HepG2 (cell line): ENCODE results near the gene GALR2. TPM values are rescaled to one million over a fixed set of nuclear protein-coding genes. Genes with fewer than 3 reads are reported as not detected.

Source experiments
- AGO2 ChIP-seq: fragments of 200-400 bp; formaldehyde crosslinking; optimal IDR thresholded peaks from 2 replicates; pipeline ENCODE3; 2017; ENCODE audit warnings: mild to moderate bottlenecking, low read depth, low read length, moderate library complexity
- PAX8 ChIP-seq: sonication (generic); formaldehyde crosslinking; IDR thresholded peaks from 2 replicates; pipeline ENCODE4 v1.8.0; 2022; ENCODE audit warnings: mild to moderate bottlenecking, missing genetic modification reagents, borderline replicate concordance
- SRSF4 ChIP-seq: fragments of 200-400 bp; formaldehyde crosslinking; IDR thresholded peaks from one replicate; pipeline ENCODE4 v1.6.1; 2018; ENCODE audit warnings: mild to moderate bottlenecking, low read depth, low read length, moderate library complexity; ENCODE audit not compliant: poor library complexity, severe bottlenecking
- STAG1 ChIP-seq: sonication (generic); formaldehyde crosslinking; IDR thresholded peaks from 2 replicates; pipeline ENCODE4 v1.4.0; 2020; ENCODE audit warnings: missing genetic modification reagents
- ZKSCAN1 ChIP-seq: fragments of 150-350 bp; IDR thresholded peaks from 2 replicates; pipeline ENCODE4 v1.6.1; 2014; ENCODE audit warnings: low read length
- ZNF121 ChIP-seq: sonication (generic); formaldehyde crosslinking; IDR thresholded peaks from 2 replicates; pipeline ENCODE4 v1.5.0; 2020; ENCODE audit warnings: mild to moderate bottlenecking, missing genetic modification reagents
- ZNF788 ChIP-seq: sonication (generic); formaldehyde crosslinking; IDR thresholded peaks from 2 replicates; pipeline ENCODE4 v1.5.0; 2020; ENCODE audit warnings: mild to moderate bottlenecking, missing genetic modification reagents, borderline replicate concordance
- ZNF878 ChIP-seq: sonication (generic); formaldehyde crosslinking; IDR thresholded peaks from 2 replicates; pipeline ENCODE4 v1.8.1; 2023; ENCODE audit warnings: mild to moderate bottlenecking, missing genetic modification reagents, moderate library complexity
- polyA plus RNA-seq, 8 experiments: library from polyadenylated mRNA; depleted of rRNA in 3 of 8; stranded (reverse) in 7 of 8; unstranded in 1 of 8; fragments of >200 nt; fragmentation: Illumina TruSeq in 4 of 8; extraction: Trizol in 4 of 8; gene quantifications; 2 replicates each; pipeline versions ENCODE4 v1.2.1 to v1.2.3, GENCODE V29; 2011 to 2016; ENCODE audit warnings: low read depth in 4 of 8, missing spikeins in 1 of 8, mixed read lengths in 1 of 8; ENCODE audit not compliant: insufficient read depth in 1 of 8
- total RNA-seq, 5 experiments: library from RNA; depleted of rRNA; stranded (reverse); fragments of >200 nt; fragmentation: Illumina TruSeq; extraction: Trizol; gene quantifications; 2 replicates each; pipeline ENCODE4 v1.2.3, GENCODE V29; 2016; ENCODE audit warnings: low read depth in 1 of 5
- TF ChIP-seq, protein P1 (sequence below): sonication (generic); formaldehyde crosslinking; IDR thresholded peaks from 2 replicates; pipeline ENCODE4 v1.5.1; 2020; ENCODE audit warnings: mild to moderate bottlenecking, missing genetic modification reagents, moderate library complexity
- TF ChIP-seq, protein P2 (sequence below): sonication (generic); formaldehyde crosslinking; IDR thresholded peaks from 2 replicates; pipeline ENCODE4 v1.8.1; 2022; ENCODE audit warnings: mild to moderate bottlenecking, missing genetic modification reagents

GALR2 gene
- total and polyA plus RNA-seq, 2 of the 13 experiments (the other 11 are each of a cell fraction or from before 2014, with no cell fraction given), result 0.48 to 0.58 TPM

DNA sequence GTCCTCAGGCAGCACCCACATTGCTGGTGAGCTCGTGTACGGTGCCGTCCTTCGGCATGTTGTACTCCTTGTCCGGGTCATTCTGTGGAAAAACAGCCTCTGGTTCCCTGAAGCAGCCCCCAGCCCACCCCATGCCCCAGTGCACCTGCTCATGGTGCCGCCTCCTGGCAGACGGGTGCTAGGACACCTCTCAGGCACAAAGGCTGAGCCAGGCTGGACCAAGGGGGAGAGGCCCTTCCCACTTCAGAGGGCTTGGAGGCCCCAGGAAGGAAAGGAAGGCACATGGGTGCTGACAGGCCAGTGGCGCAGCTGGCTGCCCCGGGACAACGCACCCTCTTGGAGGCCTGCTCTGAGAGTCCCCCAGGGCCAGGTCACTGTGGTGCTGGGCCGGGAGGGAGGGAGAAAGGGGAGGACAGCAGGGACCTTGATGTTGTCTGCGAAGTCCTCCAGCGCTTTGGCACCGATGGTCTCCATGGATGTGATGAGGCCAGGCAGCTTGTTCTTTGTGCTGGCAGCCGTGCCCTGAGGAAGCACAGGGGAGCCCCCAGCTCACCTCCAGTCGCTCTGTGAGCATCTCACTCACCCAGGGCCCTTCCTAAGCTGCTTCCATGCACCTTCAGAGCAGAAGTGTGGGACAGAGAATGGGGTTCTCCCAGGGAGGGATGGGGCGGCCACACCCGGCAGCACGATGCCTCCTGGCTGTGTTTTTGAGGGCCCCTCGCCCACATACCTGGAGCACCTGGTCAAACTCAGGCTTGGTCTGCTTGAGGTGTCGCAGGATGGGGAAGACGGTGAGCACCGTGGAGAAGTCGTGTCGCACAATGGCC, 13.7 kb downstream of the GALR2 start (continued):
- peak; percentile 32 for TF ChIP-seq AGO2
- TF ChIP-seq ZNF788 (CRISPR knock-in tag), result no peak
- TF ChIP-seq, protein P1, sequence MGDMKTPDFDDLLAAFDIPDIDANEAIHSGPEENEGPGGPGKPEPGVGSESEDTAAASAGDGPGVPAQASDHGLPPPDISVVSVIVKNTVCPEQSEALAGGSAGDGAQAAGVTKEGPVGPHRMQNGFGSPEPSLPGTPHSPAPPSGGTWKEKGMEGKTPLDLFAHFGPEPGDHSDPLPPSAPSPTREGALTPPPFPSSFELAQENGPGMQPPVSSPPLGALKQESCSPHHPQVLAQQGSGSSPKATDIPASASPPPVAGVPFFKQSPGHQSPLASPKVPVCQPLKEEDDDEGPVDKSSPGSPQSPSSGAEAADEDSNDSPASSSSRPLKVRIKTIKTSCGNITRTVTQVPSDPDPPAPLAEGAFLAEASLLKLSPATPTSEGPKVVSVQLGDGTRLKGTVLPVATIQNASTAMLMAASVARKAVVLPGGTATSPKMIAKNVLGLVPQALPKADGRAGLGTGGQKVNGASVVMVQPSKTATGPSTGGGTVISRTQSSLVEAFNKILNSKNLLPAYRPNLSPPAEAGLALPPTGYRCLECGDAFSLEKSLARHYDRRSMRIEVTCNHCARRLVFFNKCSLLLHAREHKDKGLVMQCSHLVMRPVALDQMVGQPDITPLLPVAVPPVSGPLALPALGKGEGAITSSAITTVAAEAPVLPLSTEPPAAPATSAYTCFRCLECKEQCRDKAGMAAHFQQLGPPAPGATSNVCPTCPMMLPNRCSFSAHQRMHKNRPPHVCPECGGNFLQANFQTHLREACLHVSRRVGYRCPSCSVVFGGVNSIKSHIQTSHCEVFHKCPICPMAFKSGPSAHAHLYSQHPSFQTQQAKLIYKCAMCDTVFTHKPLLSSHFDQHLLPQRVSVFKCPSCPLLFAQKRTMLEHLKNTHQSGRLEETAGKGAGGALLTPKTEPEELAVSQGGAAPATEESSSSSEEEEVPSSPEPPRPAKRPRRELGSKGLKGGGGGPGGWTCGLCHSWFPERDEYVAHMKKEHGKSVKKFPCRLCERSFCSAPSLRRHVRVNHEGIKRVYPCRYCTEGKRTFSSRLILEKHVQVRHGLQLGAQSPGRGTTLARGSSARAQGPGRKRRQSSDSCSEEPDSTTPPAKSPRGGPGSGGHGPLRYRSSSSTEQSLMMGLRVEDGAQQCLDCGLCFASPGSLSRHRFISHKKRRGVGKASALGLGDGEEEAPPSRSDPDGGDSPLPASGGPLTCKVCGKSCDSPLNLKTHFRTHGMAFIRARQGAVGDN (CRISPR knock-in tag), result peak; percentile 17; the same call in 1 of the 2 replicates
- TF ChIP-seq ZNF121 (CRISPR knock-in tag), result no peak
- TF ChIP-seq ZNF878 (CRISPR knock-in tag), result no peak
- no peak for TF ChIP-seq SRSF4
- no peak for TF ChIP-seq ZKSCAN1
- 0 out of 2 replicates have a peak, but pooled peaks have one; percentile 15 for TF ChIP-seq STAG1 (CRISPR knock-in tag)
- TF ChIP-seq, protein P2, sequence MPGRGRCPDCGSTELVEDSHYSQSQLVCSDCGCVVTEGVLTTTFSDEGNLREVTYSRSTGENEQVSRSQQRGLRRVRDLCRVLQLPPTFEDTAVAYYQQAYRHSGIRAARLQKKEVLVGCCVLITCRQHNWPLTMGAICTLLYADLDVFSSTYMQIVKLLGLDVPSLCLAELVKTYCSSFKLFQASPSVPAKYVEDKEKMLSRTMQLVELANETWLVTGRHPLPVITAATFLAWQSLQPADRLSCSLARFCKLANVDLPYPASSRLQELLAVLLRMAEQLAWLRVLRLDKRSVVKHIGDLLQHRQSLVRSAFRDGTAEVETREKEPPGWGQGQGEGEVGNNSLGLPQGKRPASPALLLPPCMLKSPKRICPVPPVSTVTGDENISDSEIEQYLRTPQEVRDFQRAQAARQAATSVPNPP, result no peak
- no peak for TF ChIP-seq PAX8
